ENCODE data around the gene TOPORS.

DNA sequence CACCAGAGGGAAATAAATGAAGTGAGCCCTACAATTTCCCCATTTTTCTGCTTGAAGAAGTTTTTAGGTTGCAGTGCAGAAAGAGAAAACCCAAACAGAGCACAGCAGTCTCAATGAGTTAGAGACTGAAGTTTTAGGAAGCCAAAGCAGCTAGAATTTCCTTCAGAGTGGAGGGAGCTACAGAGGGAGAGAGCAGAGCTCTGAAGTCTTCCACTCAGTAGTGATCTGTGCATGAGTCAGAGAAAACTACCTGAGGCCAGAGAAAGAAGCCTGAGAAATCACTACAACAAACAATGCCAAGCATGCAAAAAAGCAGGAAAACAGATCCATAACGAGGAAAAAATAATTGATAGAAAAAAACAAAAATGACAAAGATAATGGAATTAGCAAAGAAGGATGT, 38.5 kb upstream of the TOPORS start:
- TF ChIP-seq, protein P1, sequence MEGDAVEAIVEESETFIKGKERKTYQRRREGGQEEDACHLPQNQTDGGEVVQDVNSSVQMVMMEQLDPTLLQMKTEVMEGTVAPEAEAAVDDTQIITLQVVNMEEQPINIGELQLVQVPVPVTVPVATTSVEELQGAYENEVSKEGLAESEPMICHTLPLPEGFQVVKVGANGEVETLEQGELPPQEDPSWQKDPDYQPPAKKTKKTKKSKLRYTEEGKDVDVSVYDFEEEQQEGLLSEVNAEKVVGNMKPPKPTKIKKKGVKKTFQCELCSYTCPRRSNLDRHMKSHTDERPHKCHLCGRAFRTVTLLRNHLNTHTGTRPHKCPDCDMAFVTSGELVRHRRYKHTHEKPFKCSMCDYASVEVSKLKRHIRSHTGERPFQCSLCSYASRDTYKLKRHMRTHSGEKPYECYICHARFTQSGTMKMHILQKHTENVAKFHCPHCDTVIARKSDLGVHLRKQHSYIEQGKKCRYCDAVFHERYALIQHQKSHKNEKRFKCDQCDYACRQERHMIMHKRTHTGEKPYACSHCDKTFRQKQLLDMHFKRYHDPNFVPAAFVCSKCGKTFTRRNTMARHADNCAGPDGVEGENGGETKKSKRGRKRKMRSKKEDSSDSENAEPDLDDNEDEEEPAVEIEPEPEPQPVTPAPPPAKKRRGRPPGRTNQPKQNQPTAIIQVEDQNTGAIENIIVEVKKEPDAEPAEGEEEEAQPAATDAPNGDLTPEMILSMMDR (IDR thresholded peaks at IDR 0.05; ENCODE audit: insufficient read depth, low read length, poor library complexity, severe bottlenecking): no peak
- no peak for TF ChIP-seq EZH2phosphoT487 (conservative IDR thresholded peaks at IDR 0.05; ENCODE audit: low read length)
